ENCODE data around the gene PAK4. TPM values are rescaled to one million over a fixed set of nuclear protein-coding genes. Genes with fewer than 3 reads are reported as not detected.
A peak's percentile ranks its signal among the peaks of the same experiment; 100 is the strongest.

The PAK4 gene
- total RNA-seq, 2 experiments from 2014 or later: 2.7 to 6.3 TPM

DNA sequence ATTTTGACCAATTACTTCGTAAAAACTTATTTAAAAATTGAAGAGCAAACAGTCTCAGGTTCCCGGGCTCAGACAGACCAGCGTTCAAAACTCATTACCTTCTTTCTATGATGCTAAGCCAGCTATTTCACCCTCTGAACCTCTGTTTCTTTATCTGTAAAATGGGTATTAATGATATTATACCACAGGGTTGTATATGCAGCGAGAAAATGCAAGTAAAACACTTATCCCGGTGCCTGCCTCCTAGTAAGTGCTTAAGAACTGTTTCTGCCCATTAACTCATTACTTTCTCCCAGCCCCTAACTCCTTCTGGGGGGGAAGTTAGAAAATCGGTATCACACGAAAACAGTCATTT, 410 bp upstream of the PAK4 start:
- Mint-ChIP-seq H3K36me3 (ENCODE audit: low read depth) (peaks cover 5% of the 10 kb centered on the region), H3K27me3 (peaks cover 5% of the 10 kb centered on the region), H3K27ac (peak overlapping the region; percentile 92), H3K4me1 (ENCODE audit: low read depth) (peaks cover 50% of the 10 kb centered on the region), H3K9me3 (no peaks in the 10 kb centered on the region), H3K4me3 (peak overlapping the region; percentile 93)
- peak overlapping the region; percentile 58 for H3K4me3 ChIP-seq (ENCODE audit: low read length)
- no peaks in the 10 kb centered on the region for H3K27me3 ChIP-seq (ENCODE audit: control insufficient read depth in 1 of 2, insufficient read depth in 2 of 2, low read length in 2 of 2)
- POLR2A ChIA-PET: interaction anchor here (1.2 to 1.6 kb wide), 2 partner anchors 217 to 355 kb away, joined by 4 to 5 read pairs; partner anchors contain the start of genes SAMD4B and TIMM50
- ATAC-seq (ENCODE audit: poor library complexity) (peak; percentile 10), DNase-seq (no peak)
- peaks cover 30% of the 10 kb centered on the region for H3K4me1 ChIP-seq (ENCODE audit: insufficient read depth, low read length)
- H3K36me3 ChIP-seq (ENCODE audit: insufficient read depth, low read length): no peaks in the 10 kb centered on the region
- intact Hi-C loops (cut with DNase I, micrococcal nuclease): loop anchor here (5.0 to 10.0 kb wide), 4 partner anchors 267 to 550 kb away; partner anchors contain the start of genes EID2B (in 1 of the 2), MED29 (in 1 of the 2), PAF1 (in 1 of the 2) and PLEKHG2 (in 1 of the 2)
- CTCF ChIA-PET: interaction anchor here (0.7 kb wide), 1 partner anchor 203 kb away, joined by 3 read pairs; no protein-coding TSS in a partner anchor
- TF ChIP-seq, protein P1, sequence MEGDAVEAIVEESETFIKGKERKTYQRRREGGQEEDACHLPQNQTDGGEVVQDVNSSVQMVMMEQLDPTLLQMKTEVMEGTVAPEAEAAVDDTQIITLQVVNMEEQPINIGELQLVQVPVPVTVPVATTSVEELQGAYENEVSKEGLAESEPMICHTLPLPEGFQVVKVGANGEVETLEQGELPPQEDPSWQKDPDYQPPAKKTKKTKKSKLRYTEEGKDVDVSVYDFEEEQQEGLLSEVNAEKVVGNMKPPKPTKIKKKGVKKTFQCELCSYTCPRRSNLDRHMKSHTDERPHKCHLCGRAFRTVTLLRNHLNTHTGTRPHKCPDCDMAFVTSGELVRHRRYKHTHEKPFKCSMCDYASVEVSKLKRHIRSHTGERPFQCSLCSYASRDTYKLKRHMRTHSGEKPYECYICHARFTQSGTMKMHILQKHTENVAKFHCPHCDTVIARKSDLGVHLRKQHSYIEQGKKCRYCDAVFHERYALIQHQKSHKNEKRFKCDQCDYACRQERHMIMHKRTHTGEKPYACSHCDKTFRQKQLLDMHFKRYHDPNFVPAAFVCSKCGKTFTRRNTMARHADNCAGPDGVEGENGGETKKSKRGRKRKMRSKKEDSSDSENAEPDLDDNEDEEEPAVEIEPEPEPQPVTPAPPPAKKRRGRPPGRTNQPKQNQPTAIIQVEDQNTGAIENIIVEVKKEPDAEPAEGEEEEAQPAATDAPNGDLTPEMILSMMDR (IDR thresholded peaks at IDR 0.05): no peak
- no peaks in the 10 kb centered on the region for H3K9me3 ChIP-seq (ENCODE audit: control insufficient read depth in 1 of 2, insufficient read depth in 1 of 2, low read length in 2 of 2)
- peak overlapping the region; percentile 69 to 88 for H3K27ac ChIP-seq (ENCODE audit: low read depth in 1 of 2, low read length in 2 of 2)

DNA sequence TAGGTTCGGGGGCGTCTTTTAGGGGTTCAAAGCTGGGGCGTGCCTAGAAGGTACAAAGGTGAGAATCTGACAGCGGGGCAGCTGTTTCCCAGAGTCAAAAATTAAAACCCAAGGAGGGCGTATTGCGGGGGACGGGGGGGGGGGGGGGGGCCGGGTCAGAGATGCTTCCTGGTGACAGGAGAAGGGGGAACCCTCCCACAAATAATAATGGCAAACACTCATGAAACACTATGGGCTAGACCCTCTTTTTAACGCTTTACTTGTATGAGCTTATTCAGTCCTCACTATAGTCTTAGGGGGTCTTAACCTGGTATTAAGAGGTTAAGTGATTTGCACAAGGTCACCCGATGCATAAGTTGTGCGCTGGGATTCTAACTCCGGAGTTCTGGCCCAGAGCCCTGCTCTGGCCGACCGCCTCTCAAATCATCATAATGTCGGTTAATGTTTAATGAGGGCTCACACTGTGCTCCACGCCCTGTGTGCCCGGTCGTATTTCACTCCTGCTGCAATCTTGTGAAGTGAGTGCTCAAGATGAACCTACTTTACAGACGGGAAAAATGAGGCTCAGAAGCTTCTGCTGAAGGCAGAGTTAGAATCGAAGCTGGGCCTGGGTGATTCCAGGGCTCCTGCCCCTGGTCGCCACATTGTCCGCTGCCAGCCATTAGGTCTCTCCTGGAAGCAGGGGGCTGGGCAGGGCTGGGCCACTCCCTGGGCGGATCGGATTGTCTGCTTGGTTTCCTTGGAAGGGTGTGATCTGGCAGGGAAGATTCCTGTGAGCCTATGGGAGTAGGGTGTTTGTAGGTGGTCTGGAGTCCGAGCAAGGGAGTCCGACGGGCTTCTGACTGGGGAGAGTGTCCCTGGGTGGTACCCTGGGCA, 964 bp downstream of the PAK4 start:
- Mint-ChIP-seq H3K4me3 (peak overlapping the region; percentile 93), H3K27ac (peak overlapping the region; percentile 92), H3K36me3 (ENCODE audit: low read depth) (peaks cover 5% of the 10 kb centered on the region), H3K9me3 (no peaks in the 10 kb centered on the region), H3K4me1 (ENCODE audit: low read depth) (peaks cover 57% of the 10 kb centered on the region), H3K27me3 (peaks cover 5% of the 10 kb centered on the region)
- H3K4me3 ChIP-seq (ENCODE audit: low read length): peak overlapping the region; percentile 58
- DNase-seq: peak in 2 of 14 experiments; percentile 33 to 49
- H3K27ac ChIP-seq (ENCODE audit: low read depth in 1 of 2, low read length in 2 of 2): peak overlapping the region; percentile 69 to 88
- H3K36me3 ChIP-seq (ENCODE audit: insufficient read depth, low read length): no peaks in the 10 kb centered on the region
- ChIA-PET CTCF (no interaction called here), POLR2A (interaction anchor here (0.9 to 1.6 kb wide), 3 partner anchors 201 to 354 kb away, joined by 3 to 5 read pairs (median 4); partner anchors contain the start of genes SAMD4B and TIMM50)
- H3K27me3 ChIP-seq (ENCODE audit: control insufficient read depth in 1 of 2, insufficient read depth in 2 of 2, low read length in 2 of 2): no peaks in the 10 kb centered on the region
- TF ChIP-seq, protein P1 (IDR thresholded peaks at IDR 0.05): no peak
- peak; percentile 4 for ATAC-seq (ENCODE audit: poor library complexity)
- no peaks in the 10 kb centered on the region for H3K9me3 ChIP-seq (ENCODE audit: control insufficient read depth in 1 of 2, insufficient read depth in 1 of 2, low read length in 2 of 2)
- intact Hi-C loops (cut with DNase I, micrococcal nuclease): loop anchor here (5.0 to 10.0 kb wide), 4 partner anchors 266 to 548 kb away; partner anchors contain the start of genes EID2B (in 1 of the 2), MED29 (in 1 of the 2), PAF1 (in 1 of the 2) and PLEKHG2 (in 1 of the 2)
- H3K4me1 ChIP-seq (ENCODE audit: insufficient read depth, low read length): peaks cover 30% of the 10 kb centered on the region

DNA sequence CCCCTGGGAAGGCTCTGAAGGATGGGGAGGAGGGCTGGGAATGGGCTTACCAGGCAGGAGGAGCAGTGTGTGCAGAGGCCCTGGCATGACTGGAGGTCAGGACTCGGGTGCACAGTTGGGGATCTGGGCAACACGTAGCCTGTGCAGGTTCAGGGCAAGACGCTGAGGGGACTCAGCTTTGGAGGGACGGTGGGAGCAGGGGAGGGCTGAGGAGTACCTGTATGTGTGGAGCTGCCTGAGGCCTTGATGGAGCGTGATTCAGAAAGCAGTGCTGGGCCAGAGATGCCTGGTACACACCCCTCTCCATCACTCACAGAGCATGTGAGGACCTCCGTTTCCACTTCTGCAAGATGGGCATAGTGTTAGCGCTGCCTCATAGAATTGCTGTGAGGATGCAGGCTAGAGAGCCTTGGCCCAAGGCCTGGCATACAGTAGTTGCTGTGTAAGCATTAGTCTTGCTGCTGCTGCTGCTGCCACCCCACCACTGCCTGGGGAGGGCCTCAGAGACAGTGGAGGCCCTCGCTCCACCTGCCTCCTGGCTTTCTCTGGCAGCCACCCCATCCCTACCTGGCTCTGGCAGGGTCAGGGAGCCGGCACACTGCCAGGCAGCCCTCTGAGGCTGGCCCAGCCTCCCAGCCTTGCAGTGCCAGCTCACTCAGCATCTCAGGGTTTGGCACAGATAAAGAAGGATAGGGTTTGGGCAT, 2.4 kb downstream of the PAK4 start:
- Mint-ChIP-seq H3K4me3 (peak overlapping the region; percentile 65), H3K4me1 (ENCODE audit: low read depth) (peaks cover 58% of the 10 kb centered on the region), H3K36me3 (ENCODE audit: low read depth) (peaks cover 5% of the 10 kb centered on the region), H3K27ac (peak overlapping the region; percentile 92), H3K27me3 (no peaks in the 10 kb centered on the region), H3K9me3 (no peaks in the 10 kb centered on the region)
- H3K36me3 ChIP-seq (ENCODE audit: insufficient read depth, low read length): no peaks in the 10 kb centered on the region
- TF ChIP-seq, protein P1 (IDR thresholded peaks at IDR 0.05): no peak
- ATAC-seq (ENCODE audit: poor library complexity): no peak
- intact Hi-C loops (cut with DNase I, micrococcal nuclease): loop anchor here (5.0 to 10.0 kb wide), 4 partner anchors 264 to 547 kb away; partner anchors contain the start of genes EID2B (in 1 of the 2), MED29 (in 1 of the 2), PAF1 (in 1 of the 2) and PLEKHG2 (in 1 of the 2)
- no peaks in the 10 kb centered on the region for H3K9me3 ChIP-seq (ENCODE audit: control insufficient read depth in 1 of 2, insufficient read depth in 1 of 2, low read length in 2 of 2)
- H3K4me3 ChIP-seq (ENCODE audit: low read length): no peak overlapping the region
- no peak for DNase-seq
- H3K27me3 ChIP-seq (ENCODE audit: control insufficient read depth in 1 of 2, insufficient read depth in 2 of 2, low read length in 2 of 2): no peaks in the 10 kb centered on the region
- H3K4me1 ChIP-seq (ENCODE audit: insufficient read depth, low read length): peaks cover 21% of the 10 kb centered on the region
- CTCF ChIA-PET: no interaction called here
- no peak overlapping the region for H3K27ac ChIP-seq (ENCODE audit: low read depth in 1 of 2, low read length in 2 of 2)
- POLR2A ChIA-PET: no interaction called here

All from CD4-positive, alpha-beta T cell (primary cell).